H1 (cell line): ENCODE data around the gene VSTM2B. TPM values are rescaled to one million over a fixed set of nuclear protein-coding genes. Genes with fewer than 3 reads are reported as not detected.
A peak's percentile ranks its signal among the peaks of the same experiment; 100 is the strongest.

ENCODE experiments used
- ATF3 ChIP-seq: IDR thresholded peaks from 2 replicates; pipeline ENCODE4 v1.6.1; 2011; ENCODE audit warnings: low read depth, mild to moderate bottlenecking, low read length; ENCODE audit not compliant: insufficient read depth
- CTCF ChIP-seq, 3 experiments: IDR thresholded peaks; 1 replicate in 2 of 3; 2 replicates in 1 of 3; pipeline versions ENCODE4 v1.5.1 to v1.6.1; 2011; ENCODE audit warnings: low read length in 3 of 3, mild to moderate bottlenecking in 3 of 3, inconsistent platforms in 2 of 3, low read depth in 1 of 3, moderate library complexity in 1 of 3; ENCODE audit not compliant: insufficient read depth in 1 of 3; ENCODE audit errors: control extremely low read depth in 1 of 3
- FOSL1 ChIP-seq: IDR thresholded peaks from 2 replicates; pipeline ENCODE4 v1.6.1; 2011; ENCODE audit warnings: mild to moderate bottlenecking, low read depth, low read length, moderate library complexity; ENCODE audit not compliant: insufficient read depth
- HDAC6 ChIP-seq: IDR thresholded peaks from one replicate; pipeline ENCODE4 v1.7.1; 2012; ENCODE audit warnings: low read depth, mild to moderate bottlenecking, inconsistent platforms, low read length, moderate library complexity
- JUN ChIP-seq: IDR thresholded peaks from 2 replicates; pipeline ENCODE4 v1.6.1; 2011; ENCODE audit warnings: low read depth, mild to moderate bottlenecking, improper control_type of control experiment, low read length
- JUND ChIP-seq: IDR thresholded peaks from 2 replicates; pipeline ENCODE4 v1.6.1; 2011; ENCODE audit warnings: mild to moderate bottlenecking, improper control_type of control experiment, low read length
- KDM4A ChIP-seq: IDR thresholded peaks from one replicate; pipeline ENCODE4 v1.7.1; 2012; ENCODE audit warnings: low read depth, mild to moderate bottlenecking, moderate library complexity, low read length, inconsistent platforms; ENCODE audit not compliant: severe bottlenecking
- MAFK ChIP-seq: IDR thresholded peaks from 2 replicates; pipeline ENCODE4 v1.6.1; 2012; ENCODE audit warnings: low read depth, mild to moderate bottlenecking, improper control_type of control experiment, low read length
- RFX5 ChIP-seq: IDR thresholded peaks from 2 replicates; pipeline ENCODE4 v1.6.1; 2011; ENCODE audit warnings: low read depth, low read length, improper control_type of control experiment, borderline replicate concordance
- RNF2 ChIP-seq: fragments of 200-900, 300-1000 bp; sonication (generic); IDR thresholded peaks from 2 replicates; pipeline ENCODE4 v1.7.1; 2016; ENCODE audit warnings: borderline replicate concordance, low read depth, mild to moderate bottlenecking, antibody characterized with exemption, low read length; ENCODE audit not compliant: poor library complexity, severe bottlenecking; ENCODE audit errors: missing control alignments
- SIRT6 ChIP-seq: IDR thresholded peaks from one replicate; pipeline ENCODE4 v1.7.1; 2012; ENCODE audit warnings: low read length, inconsistent platforms
- SIX5 ChIP-seq: IDR thresholded peaks from 2 replicates; pipeline ENCODE4 v1.6.1; 2011; ENCODE audit warnings: mild to moderate bottlenecking, low read depth, low read length
- SUZ12 ChIP-seq: fragments of 200-600 bp; sonication (generic); IDR thresholded peaks from 2 replicates; pipeline ENCODE4 v1.6.1; 2012; ENCODE audit warnings: mild to moderate bottlenecking, inconsistent platforms, low read length, moderate library complexity, mixed read lengths
- TAF7 ChIP-seq: optimal IDR thresholded peaks from 2 replicates; pipeline ENCODE3; 2011; ENCODE audit warnings: low read depth, mild to moderate bottlenecking, inconsistent platforms, low read length, moderate library complexity, borderline replicate concordance
- TCF12 ChIP-seq: IDR thresholded peaks from 2 replicates; pipeline ENCODE4 v1.6.1; 2011; ENCODE audit warnings: low read depth, mild to moderate bottlenecking, low read length
- polyA plus RNA-seq, 7 experiments: library from polyadenylated mRNA; depleted of rRNA in 3 of 7; stranded (reverse) in 5 of 7; unstranded in 2 of 7; fragments of >200 nt in 5 of 7; fragments of 200-250 nt in 2 of 7; gene quantifications; 1 replicate in 5 of 7; 2 replicates in 1 of 7; 4 replicates in 1 of 7; pipeline versions ENCODE4 v1.2.1 to v1.2.3, GENCODE V29; 2011 to 2013; ENCODE audit warnings: missing spikeins in 2 of 7, mixed read lengths in 2 of 7
- total RNA-seq: library from RNA; stranded (reverse); fragmentation: NEBNext Ultra II Directional; extraction: Animal tissue kit (Norgen Biotek cat#: 25700); gene quantifications from 2 replicates; pipeline ENCODE4 v1.2.1, GENCODE V29; 2021
- TF ChIP-seq, protein P1 (sequence below): IDR thresholded peaks from 2 replicates; pipeline ENCODE4 v1.6.1; 2012; ENCODE audit warnings: inconsistent platforms
- TF ChIP-seq, protein P2 (sequence below): IDR thresholded peaks from 2 replicates; pipeline ENCODE4 v1.6.1; 2012; ENCODE audit warnings: low read length, inconsistent platforms

Gene VSTM2B
- total and polyA plus RNA-seq, 2 of the 8 experiments (the other 6 are each of a cell fraction or from before 2014, with no cell fraction given): 0.82 to 1.5 TPM

- TF ChIP-seq CTCF (IDR thresholded peaks at IDR 0.05; ENCODE audit: control extremely low read depth in 1 of 3, insufficient read depth in 1 of 3, low read depth in 1 of 3, low read length in 3 of 3): no peak
- TF ChIP-seq, protein P1, sequence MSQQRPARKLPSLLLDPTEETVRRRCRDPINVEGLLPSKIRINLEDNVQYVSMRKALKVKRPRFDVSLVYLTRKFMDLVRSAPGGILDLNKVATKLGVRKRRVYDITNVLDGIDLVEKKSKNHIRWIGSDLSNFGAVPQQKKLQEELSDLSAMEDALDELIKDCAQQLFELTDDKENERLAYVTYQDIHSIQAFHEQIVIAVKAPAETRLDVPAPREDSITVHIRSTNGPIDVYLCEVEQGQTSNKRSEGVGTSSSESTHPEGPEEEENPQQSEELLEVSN: peak; percentile 53; the same call in 1 of the 2 replicates
- no peak for TF ChIP-seq SIX5
- TF ChIP-seq TAF7: no peak
- no peak for TF ChIP-seq FOSL1
- peak; percentile 13 for TF ChIP-seq SUZ12
- TF ChIP-seq KDM4A: peak; percentile 7
- no peak for TF ChIP-seq MAFK
- TF ChIP-seq TCF12: no peak
- TF ChIP-seq HDAC6: no peak
- TF ChIP-seq SIRT6: no peak
- TF ChIP-seq, protein P2, sequence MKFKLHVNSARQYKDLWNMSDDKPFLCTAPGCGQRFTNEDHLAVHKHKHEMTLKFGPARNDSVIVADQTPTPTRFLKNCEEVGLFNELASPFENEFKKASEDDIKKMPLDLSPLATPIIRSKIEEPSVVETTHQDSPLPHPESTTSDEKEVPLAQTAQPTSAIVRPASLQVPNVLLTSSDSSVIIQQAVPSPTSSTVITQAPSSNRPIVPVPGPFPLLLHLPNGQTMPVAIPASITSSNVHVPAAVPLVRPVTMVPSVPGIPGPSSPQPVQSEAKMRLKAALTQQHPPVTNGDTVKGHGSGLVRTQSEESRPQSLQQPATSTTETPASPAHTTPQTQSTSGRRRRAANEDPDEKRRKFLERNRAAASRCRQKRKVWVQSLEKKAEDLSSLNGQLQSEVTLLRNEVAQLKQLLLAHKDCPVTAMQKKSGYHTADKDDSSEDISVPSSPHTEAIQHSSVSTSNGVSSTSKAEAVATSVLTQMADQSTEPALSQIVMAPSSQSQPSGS: no peak
- TF ChIP-seq ATF3: no peak
- no peak for TF ChIP-seq JUN
- no peak for TF ChIP-seq RFX5
- no peak for TF ChIP-seq JUND
- TF ChIP-seq RNF2: no peak
These were observed 3.3 kb downstream of the VSTM2B start (continued) for GRCh38 chr19:29528946-29529645.
